Measurements from ENCODE around the gene ICAM3.
"Not testable (repeated sequence)": the region's sequence is repeated elsewhere in the genome, so short reads cannot be mapped to it uniquely, and the experiment has no call there.

Gene ICAM3

GRCh38 chr19:10353793-10354391 lies 14.5 kb upstream of the ICAM3 start:
- intact Hi-C loops (cut with DNase I): no loop called here
- no peak for DNase-seq

- DNase-seq: peak in 1 of 10 donors; percentile 84
- intact Hi-C loops (cut with DNase I): no loop called here
Observed at GRCh38 chr19:10352764-10353671, 13.6 kb upstream of the ICAM3 start.

GRCh38 chr19:10346509-10346908 lies 7.1 kb upstream of the ICAM3 start:
- intact Hi-C loops (cut with DNase I): no loop called here
- DNase-seq: no peak

- intact Hi-C loops (cut with DNase I): no loop called here
- peak in 1 of 10 donors; percentile 13 for DNase-seq
Observed at GRCh38 chr19:10344780-10345179, 5.4 kb upstream of the ICAM3 start.

- intact Hi-C loops (cut with DNase I): no loop called here
- DNase-seq: no peak
Observed at GRCh38 chr19:10343495-10343894, 4.1 kb upstream of the ICAM3 start.

- DNase-seq: no peak
- intact Hi-C loops (cut with DNase I): loop anchor here (10.0 kb wide), 1 partner anchor 75 kb away; no protein-coding TSS in a partner anchor
Observed at GRCh38 chr19:10339977-10340376, 553 bp upstream of the ICAM3 start.

GRCh38 chr19:10338940-10339339 lies 484 bp downstream of the ICAM3 start:
- DNase-seq: no peak
- intact Hi-C loops (cut with DNase I): loop anchor here (10.0 kb wide), 1 partner anchor 74 kb away; no protein-coding TSS in a partner anchor

GRCh38 chr19:10336725-10337124 lies 2.7 kb downstream of the ICAM3 start:
- DNase-seq: not testable (repeated sequence)
- intact Hi-C loops (cut with DNase I): loop anchor here (10.0 kb wide), 1 partner anchor 72 kb away; no protein-coding TSS in a partner anchor

- DNase-seq: no peak
Observed at GRCh38 chr19:10335352-10335985, 4.0 kb downstream of the ICAM3 start.

GRCh38 chr19:10334588-10335351 lies 4.7 kb downstream of the ICAM3 start:
- DNase-seq: peak; percentile 49 to 96 (median 70)
- intact Hi-C loops (cut with DNase I): loop anchor here (5.0 to 10.0 kb wide), 2 partner anchors 48 to 70 kb away; partner anchors contain the start of gene TYK2

More at GRCh38 chr19:10335352-10335985, 4.0 kb downstream of the ICAM3 start:
- intact Hi-C loops (cut with DNase I): loop anchor here (10.0 kb wide), 1 partner anchor 71 kb away; no protein-coding TSS in a partner anchor

GRCh38 chr19:10333758-10334587 lies 5.5 kb downstream of the ICAM3 start:
- DNase-seq: no peak
- intact Hi-C loops (cut with DNase I): loop anchor here (5.0 to 10.0 kb wide), 2 partner anchors 48 to 69 kb away; partner anchors contain the start of gene TYK2

GRCh38 chr19:10332965-10333757 lies 6.3 kb downstream of the ICAM3 start, which contains the start of gene RAVER1:
Gene RAVER1 (minus strand): TSS chr19:10333529. CDS start chr19:10333507, 22 bp downstream.
- peak; percentile 96 to 99 (median 98) for DNase-seq
- intact Hi-C loops (cut with DNase I): loop anchor here (5.0 to 10.0 kb wide), 2 partner anchors 49 to 68 kb away; partner anchors contain the start of gene TYK2

GRCh38 chr19:10332158-10332964 lies 7.1 kb downstream of the ICAM3 start:
- intact Hi-C loops (cut with DNase I): loop anchor here (5.0 to 10.0 kb wide), 2 partner anchors 50 to 68 kb away; partner anchors contain the start of gene TYK2
- DNase-seq: no peak

- no peak for DNase-seq
- intact Hi-C loops (cut with DNase I): no loop called here
Observed at GRCh38 chr19:10329555-10329954, 9.9 kb downstream of the ICAM3 start.

- intact Hi-C loops (cut with DNase I): no loop called here
- DNase-seq: no peak
Observed at GRCh38 chr19:10328558-10329429, 10.6 kb downstream of the ICAM3 start.

GRCh38 chr19:10327793-10328192 lies 11.6 kb downstream of the ICAM3 start:
- DNase-seq: no peak
- intact Hi-C loops (cut with DNase I): no loop called here

Data from posterior cingulate gyrus (tissue), 11 donors.